OCI-LY7 (cell line): ENCODE data around the gene CXCL6.

ENCODE experiments used
- EZH2phosphoT487 ChIP-seq: fragments of 200-600 bp; sonication (generic); IDR thresholded peaks from 2 replicates; pipeline ENCODE4 v1.6.1; 2018; ENCODE audit warnings: low read depth, borderline replicate concordance, mild to moderate bottlenecking, mixed run types, antibody characterized with exemption, low read length, moderate library complexity, mixed read lengths
- TF ChIP-seq, protein P1 (sequence below): fragments of 200-600 bp; sonication (generic); conservative IDR thresholded peaks from 2 replicates; pipeline ENCODE4 v1.5.1; 2014; ENCODE audit warnings: mild to moderate bottlenecking, antibody characterized with exemption, low read length, moderate library complexity, mixed read lengths

DNA sequence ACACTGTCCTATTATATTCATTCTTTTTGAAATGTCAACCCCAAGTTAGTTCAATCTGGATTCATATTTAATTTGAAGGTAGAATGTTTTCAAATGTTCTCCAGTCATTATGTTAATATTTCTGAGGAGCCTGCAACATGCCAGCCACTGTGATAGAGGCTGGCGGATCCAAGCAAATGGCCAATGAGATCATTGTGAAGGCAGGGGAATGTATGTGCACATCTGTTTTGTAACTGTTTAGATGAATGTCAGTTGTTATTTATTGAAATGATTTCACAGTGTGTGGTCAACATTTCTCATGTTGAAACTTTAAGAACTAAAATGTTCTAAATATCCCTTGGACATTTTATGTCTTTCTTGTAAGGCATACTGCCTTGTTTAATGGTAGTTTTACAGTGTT lies 34.3 kb downstream of the CXCL6 start:
- TF ChIP-seq, protein P1, sequence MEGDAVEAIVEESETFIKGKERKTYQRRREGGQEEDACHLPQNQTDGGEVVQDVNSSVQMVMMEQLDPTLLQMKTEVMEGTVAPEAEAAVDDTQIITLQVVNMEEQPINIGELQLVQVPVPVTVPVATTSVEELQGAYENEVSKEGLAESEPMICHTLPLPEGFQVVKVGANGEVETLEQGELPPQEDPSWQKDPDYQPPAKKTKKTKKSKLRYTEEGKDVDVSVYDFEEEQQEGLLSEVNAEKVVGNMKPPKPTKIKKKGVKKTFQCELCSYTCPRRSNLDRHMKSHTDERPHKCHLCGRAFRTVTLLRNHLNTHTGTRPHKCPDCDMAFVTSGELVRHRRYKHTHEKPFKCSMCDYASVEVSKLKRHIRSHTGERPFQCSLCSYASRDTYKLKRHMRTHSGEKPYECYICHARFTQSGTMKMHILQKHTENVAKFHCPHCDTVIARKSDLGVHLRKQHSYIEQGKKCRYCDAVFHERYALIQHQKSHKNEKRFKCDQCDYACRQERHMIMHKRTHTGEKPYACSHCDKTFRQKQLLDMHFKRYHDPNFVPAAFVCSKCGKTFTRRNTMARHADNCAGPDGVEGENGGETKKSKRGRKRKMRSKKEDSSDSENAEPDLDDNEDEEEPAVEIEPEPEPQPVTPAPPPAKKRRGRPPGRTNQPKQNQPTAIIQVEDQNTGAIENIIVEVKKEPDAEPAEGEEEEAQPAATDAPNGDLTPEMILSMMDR, result no peak
- TF ChIP-seq EZH2phosphoT487, result no peak
